PC-9 (cell line): ENCODE measurements around the gene RAB5B.

Experiments used
- CTCF ChIP-seq: fragments of 200-600 bp; sonication (generic); conservative IDR thresholded peaks from 2 replicates; pipeline ENCODE4 v1.6.1; 2017; ENCODE audit warnings: mixed run types, antibody characterized with exemption, mild to moderate bottlenecking, moderate library complexity
- EZH2 ChIP-seq: fragments of 200-600 bp; sonication (generic); IDR thresholded peaks from 2 replicates; pipeline ENCODE4 v1.8.0; 2017; ENCODE audit warnings: antibody characterized with exemption, low read depth

- TF ChIP-seq EZH2 (no peak), CTCF (no peak; the same call in 1 of the 2 replicates)
Observed at GRCh38 chr12:55927588-55928502, 46.0 kb upstream of the RAB5B start, which contains the start of gene PYM1.
